ENCODE measurements around the gene RAB11A.

Gene RAB11A

DNA sequence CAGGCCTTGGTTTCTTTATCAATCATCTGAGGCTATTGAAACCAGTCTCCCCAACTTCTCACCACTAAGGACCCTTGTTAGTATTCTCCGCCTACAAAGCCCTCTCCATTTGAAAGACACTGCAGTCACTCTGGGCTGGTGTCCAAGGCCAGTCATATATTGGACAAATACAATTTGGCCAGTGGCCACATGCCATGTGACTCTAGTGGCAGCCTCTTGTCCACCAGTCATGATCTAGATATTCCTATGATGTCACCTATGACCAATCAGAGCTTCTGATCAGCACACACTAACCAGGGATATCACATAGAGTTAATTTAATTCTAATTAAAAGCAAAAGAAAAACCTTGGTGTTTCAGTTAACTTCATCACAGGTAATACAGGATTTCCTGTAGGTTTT is 68.2 kb downstream of the RAB11A start:
- peak in 26 of 51 donors; percentile 4 to 64 (median 28) for DNase-seq

DNA sequence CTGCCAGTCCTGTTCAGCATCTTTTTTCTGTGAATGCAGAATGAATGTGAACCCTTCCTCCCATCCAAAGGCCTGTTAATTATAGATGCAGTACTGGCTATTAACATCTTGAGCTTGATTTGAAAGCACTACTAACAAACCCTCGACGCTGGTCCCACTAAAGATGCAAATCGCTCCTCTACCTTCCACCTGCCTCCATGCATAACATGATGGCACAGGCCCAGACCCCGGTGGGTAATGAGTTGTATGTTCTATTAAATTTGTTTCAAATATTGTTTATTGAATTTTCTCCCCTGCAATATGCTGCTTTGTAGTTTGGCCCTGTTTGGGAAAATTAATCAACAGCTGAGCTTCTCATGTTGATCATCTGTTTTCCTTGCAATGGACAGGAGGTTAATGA is 69.3 kb downstream of the RAB11A start:
- no peak for DNase-seq

DNA sequence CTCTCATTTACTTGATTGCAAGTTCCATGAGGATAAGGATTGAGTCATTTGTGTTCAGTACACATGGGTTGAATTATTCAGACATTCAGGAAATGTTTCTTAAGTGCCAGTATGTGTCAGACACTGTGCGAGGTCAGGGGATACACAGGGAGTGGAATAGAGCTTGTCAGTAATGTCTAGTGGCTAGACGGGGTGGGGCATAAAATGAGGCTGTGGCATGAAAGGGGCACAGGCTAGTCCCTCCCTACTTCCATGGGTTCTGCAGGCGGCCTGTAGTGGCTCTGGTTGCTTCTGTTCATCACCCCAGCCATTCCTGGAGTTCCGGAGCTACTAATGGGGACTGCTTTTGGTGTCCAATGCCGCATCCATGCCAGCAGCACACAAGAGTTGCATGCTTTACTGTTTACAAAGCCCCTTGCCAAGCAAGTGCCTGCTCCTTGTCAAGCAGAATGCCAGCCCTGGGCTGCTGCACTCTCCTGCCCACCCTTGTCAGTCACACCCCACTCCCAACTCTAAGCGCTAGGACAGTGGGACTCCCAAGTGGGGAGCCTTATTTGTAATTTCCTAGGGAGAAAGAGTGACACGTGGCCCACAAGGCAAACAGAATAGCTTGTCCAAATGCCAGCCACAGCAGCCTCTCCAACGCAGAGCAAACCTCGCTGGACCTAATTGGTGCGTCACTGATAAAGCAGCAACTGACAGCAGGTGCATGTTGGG is 70.8 kb downstream of the RAB11A start:
- peak in 1 of 51 donors; percentile 12 for DNase-seq

DNA sequence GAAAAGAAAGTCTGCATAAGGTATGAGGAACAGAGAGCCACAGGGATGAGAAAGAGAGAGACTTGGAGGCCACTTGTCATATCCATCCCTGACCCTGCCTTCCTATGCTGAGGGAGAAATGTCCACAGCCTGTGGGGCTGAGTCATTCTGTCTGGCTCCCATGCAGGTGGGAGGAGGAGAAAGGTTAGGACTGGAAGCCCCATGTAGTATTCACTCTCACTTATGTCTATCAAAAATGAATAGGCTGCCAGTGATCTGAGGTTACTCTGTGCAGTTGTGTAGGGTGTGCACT is 71.3 kb downstream of the RAB11A start:
- no peak for DNase-seq
